GM23338 (cell line): Measurements from ENCODE around the gene FN1. TPM values are rescaled to one million over a fixed set of nuclear protein-coding genes. Genes with fewer than 3 reads are reported as not detected.

Experiments
- CREB1 ChIP-seq: fragments of 250-450 bp; sonication (Bioruptor Pico); IDR thresholded peaks from 2 replicates; pipeline ENCODE4 v1.5.0; 2020; ENCODE audit warnings: low read depth, mild to moderate bottlenecking, moderate library complexity
- ETS1 ChIP-seq: IDR thresholded peaks from 2 replicates; pipeline ENCODE4 v1.6.1; 2016; ENCODE audit warnings: antibody characterized with exemption
- EZH2 ChIP-seq: fragments of 200-600 bp; sonication (generic); IDR thresholded peaks from one replicate; pipeline ENCODE4 v1.8.0; 2017; ENCODE audit warnings: antibody characterized with exemption, mild to moderate bottlenecking, low read depth; ENCODE audit not compliant: unreplicated experiment
- NANOG ChIP-seq: IDR thresholded peaks from 2 replicates; pipeline ENCODE4 v1.6.1; 2016; ENCODE audit warnings: antibody characterized with exemption, borderline replicate concordance
- STAT1 ChIP-seq: IDR thresholded peaks from one replicate; pipeline ENCODE4 v1.6.1; 2016; ENCODE audit warnings: antibody characterized with exemption; ENCODE audit not compliant: unreplicated experiment
- ZNF114 ChIP-seq: fragments of 250-450 bp; sonication (Bioruptor Pico); IDR thresholded peaks from 2 replicates; pipeline ENCODE4 v1.5.0; 2020; ENCODE audit warnings: mild to moderate bottlenecking, moderate library complexity
- ZNF331 ChIP-seq: fragments of 250-450 bp; sonication (Bioruptor Pico); IDR thresholded peaks from 2 replicates; pipeline ENCODE4 v1.5.0; 2020; ENCODE audit warnings: low read depth, mild to moderate bottlenecking, moderate library complexity
- ZNF462 ChIP-seq: fragments of 250-450 bp; sonication (Bioruptor Pico); IDR thresholded peaks from 2 replicates; pipeline ENCODE4 v1.5.0; 2020; ENCODE audit warnings: mild to moderate bottlenecking, moderate library complexity
- polyA plus RNA-seq: library from polyadenylated mRNA; unstranded; fragments of >200 nt; fragmentation: Nextera tagmentation; extraction: Ambion mirVana; gene quantifications from 2 replicates; pipeline ENCODE4 v1.2.1, GENCODE V29; 2016
- total RNA-seq: library from RNA; depleted of rRNA; stranded (reverse); fragments of >200 nt; shearing (Covaris generic); gene quantifications from 2 replicates; pipeline ENCODE4 v1.2.3, GENCODE V29; 2014

Gene FN1
- total and polyA plus RNA-seq, 2 experiments from 2014 or later = 79.6 to 255 TPM

- no peak for TF ChIP-seq ZNF462 (CRISPR knock-in tag)
- TF ChIP-seq EZH2 = no peak
- no peak for TF ChIP-seq ZNF331 (CRISPR knock-in tag)
- TF ChIP-seq ZNF114 (CRISPR knock-in tag) = no peak
- TF ChIP-seq NANOG = no peak
- no peak for TF ChIP-seq CREB1
- TF ChIP-seq ETS1 = no peak
- no peak for TF ChIP-seq STAT1
Measured at GRCh38 chr2:215431778-215432758, 3.8 kb downstream of the FN1 start (continued).
